NOMO-1 (cell line): Measurements from ENCODE around the gene CXXC4.

Experiments used
- DNase-seq, 2 experiments: peaks; one replicate each; lab custom pipeline; 2025; ENCODE audit not compliant: unreplicated experiment in 2 of 2; lab: John Stamatoyannopoulos, UW

Gene CXXC4

GRCh38 chr4:104490096-104490769 is 4.5 kb downstream of the CXXC4 start:
- DNase-seq, result no peak

GRCh38 chr4:104489731-104490095 is 5.0 kb downstream of the CXXC4 start:
- no peak for DNase-seq

- no peak for DNase-seq
Measured at GRCh38 chr4:104488151-104488550, 6.5 kb downstream of the CXXC4 start.

GRCh38 chr4:104486716-104487504 is 7.8 kb downstream of the CXXC4 start:
- DNase-seq, result no peak

GRCh38 chr4:104475652-104476051 is 19.0 kb downstream of the CXXC4 start:
- DNase-seq, result no peak

- no peak for DNase-seq
Measured at GRCh38 chr4:104472766-104473165, 21.9 kb downstream of the CXXC4 start.

DNA sequence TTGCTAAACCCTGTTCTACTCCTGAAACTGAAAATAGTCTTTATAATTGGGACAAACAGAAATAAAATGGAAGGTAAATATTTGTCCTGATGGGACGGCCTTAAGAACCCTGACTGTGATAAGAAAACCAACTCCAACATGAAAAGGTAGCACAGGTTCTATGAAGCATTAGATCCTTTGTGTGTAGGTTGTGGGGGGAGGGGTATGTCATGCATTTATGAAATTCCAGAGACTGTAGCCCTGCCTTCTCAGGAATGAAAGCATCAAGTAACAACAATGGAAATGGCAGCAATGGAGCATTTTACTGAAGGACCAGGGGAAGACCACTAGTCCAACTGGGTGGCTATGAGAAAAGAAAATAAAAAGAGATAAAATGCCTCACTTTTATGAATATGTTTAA is 23.9 kb downstream of the CXXC4 start:
- DNase-seq, result no peak

- DNase-seq, result no peak
Measured at GRCh38 chr4:104469794-104470193, 24.9 kb downstream of the CXXC4 start.

DNA sequence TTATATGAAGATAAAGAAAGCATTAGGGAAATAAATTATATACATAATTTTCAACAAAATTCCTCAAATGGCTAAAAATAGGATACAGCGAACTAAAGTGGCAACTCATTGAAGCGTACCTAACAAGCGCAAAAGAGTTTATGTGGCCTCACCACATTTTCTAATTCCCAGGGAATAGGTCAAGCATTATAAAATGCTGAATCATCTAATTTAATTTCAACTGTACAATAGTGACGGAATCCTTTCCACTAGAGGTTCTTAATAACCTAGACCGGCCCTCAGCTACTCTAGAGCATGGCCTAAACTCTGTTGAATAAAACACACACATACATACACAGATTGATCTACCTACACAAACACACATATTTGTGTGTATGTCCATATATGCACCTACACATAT is 29.1 kb downstream of the CXXC4 start:
- no peak for DNase-seq

- no peak for DNase-seq
Measured at GRCh38 chr4:104465201-104465600, 29.5 kb downstream of the CXXC4 start.

- no peak for DNase-seq
Measured at GRCh38 chr4:104462641-104463040, 32.1 kb downstream of the CXXC4 start.

DNA sequence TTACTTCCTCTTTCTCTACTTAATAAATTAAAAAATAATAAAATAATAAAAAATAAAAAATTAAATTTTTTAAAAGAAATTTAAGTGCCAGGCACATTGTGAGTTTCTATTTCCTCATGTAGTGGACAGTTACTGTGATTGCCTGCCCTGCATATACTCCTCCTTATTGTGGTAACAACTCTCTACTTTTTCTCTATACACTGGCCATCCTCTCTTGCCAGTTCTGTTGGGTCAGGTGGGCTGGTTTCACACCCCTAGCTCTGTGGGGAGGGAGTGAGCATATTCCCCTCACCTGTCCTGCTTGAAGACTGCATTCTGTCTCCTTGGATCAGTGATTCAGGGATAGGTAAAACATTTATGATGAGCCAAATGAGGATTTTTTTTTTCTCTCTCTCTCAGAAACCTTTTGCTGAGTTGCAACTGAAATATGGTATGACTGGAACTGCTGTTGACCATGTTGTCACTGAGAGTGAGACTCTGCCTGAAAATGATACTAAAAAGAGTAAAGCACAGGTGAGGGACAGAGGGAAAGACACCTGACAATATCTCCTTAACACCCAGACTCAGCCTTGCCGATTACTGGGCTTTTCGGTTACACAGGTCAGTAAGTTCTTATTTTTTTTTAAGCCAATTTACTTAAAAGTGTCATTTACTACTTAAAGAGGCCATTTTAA is 37.2 kb downstream of the CXXC4 start:
- no peak for DNase-seq

DNA sequence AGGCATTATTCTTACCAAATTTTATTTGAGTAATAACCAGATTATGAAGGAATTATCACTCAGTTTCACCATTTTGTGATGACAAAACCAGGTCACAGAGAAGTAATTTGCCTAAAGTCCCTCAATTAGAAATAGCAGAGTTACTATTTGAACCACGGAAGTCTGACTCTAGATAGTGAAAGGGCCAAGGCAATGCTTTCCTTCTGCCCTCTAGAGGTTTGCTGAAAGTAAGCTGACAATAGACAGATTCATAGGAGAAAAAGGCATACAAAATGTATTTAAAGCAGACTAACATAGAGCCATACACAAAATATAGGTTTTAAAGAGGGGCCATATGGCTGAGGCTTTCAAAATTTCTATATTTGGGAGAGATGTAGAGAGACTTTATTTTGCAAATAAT is 43.1 kb downstream of the CXXC4 start:
- no peak for DNase-seq

DNA sequence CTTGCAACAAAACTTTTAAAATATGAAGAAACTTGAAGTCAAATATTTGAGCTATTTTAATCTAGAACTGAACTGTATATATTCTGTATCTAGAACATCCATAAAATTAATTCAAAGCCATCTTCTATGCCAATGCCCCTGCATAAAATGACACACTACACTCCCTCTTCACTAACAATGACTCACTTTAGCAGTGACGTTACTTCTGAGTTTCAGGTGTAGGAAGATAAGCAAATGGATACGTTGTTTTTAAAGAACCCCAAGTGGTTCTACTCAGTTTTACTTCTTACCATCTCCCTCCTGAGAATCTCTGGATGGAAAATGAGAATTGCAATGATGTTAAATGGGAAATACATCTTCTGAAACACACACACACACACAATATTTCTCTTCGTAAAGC is 45.2 kb downstream of the CXXC4 start:
- no peak for DNase-seq

GRCh38 chr4:104447294-104447693 is 47.4 kb downstream of the CXXC4 start:
- DNase-seq, result no peak

GRCh38 chr4:104446431-104447278 is 48.0 kb downstream of the CXXC4 start:
- DNase-seq, result no peak

DNA sequence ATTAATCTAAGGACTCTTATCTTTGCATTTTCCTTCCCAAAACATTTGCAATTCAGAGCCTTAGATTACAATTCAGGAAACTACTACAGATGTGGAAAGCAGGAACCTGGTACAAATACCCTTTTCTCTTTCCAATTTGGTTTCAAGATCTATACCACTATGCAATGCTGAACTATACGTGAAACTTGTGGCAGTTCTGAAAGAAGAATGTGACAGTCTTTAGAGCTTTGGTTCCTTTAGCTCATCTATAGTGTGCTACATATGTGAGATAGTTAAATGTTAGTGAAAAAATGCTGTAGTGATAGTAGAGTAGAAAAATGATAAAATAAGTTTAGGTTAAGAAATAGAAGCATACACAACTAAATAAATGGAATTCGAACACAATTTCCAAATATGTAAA is 50.0 kb downstream of the CXXC4 start:
- no peak for DNase-seq

- no peak for DNase-seq
Measured at GRCh38 chr4:104436542-104436941, 58.2 kb downstream of the CXXC4 start.

DNA sequence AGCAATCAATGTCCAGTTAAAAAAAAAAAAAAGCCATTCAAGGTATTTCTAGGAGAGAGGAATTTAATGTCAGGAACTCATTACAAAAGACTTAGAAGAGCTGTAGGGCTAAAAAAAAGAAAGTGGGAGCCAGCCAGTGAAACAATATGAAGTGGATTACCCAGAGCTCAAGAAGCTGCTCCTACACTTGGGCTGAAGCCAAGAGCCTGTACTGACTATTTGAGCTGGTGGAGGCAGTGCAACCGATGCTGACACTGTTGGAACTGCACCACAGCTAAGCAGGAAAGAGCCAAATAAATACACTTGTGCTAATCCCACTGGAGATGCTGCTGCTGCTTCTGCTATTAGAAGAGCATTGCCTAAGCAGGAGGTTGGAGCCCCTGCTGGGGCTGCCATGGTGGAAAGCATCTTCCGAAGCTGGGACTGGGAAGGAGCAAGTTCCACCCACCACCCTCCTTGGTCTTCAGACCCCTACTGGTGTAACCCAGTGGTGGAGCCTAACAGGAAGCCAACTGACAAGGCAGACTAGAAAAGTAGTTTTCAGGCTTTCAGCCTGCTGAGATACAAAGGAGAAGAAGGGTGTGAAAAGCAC is 65.4 kb downstream of the CXXC4 start:
- no peak for DNase-seq

- DNase-seq, result no peak
Measured at GRCh38 chr4:104425948-104426347, 68.7 kb downstream of the CXXC4 start.

DNA sequence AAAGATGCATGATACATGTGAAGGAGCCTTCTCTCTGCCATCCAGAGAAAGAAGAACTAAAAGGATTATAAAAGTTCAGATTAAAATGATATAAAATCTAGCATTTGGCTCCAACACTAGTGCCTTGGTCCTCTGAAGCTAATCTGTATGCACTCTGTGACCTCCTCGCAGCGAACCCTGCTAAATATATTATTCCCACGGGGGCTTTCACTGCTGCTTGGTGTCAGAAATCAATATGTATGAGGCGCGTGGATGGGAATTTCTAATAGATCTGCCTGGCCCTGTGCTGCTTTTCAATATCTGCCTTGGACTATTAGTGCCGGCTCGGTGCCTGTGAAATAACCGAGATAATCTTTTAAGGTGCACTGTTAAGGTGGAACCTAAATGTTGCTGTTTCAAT is 69.7 kb downstream of the CXXC4 start:
- DNase-seq, result no peak
